ENCODE data around the gene ARL17B. TPM values are rescaled to one million over a fixed set of nuclear protein-coding genes. Genes with fewer than 3 reads are reported as not detected.
"Not testable (repeated sequence)": the region's sequence is repeated elsewhere in the genome, so short reads cannot be mapped to it uniquely, and the experiment has no call there.

The ARL17B gene
- total RNA-seq, 1 experiment from 2014 or later = 41.1 TPM

DNA sequence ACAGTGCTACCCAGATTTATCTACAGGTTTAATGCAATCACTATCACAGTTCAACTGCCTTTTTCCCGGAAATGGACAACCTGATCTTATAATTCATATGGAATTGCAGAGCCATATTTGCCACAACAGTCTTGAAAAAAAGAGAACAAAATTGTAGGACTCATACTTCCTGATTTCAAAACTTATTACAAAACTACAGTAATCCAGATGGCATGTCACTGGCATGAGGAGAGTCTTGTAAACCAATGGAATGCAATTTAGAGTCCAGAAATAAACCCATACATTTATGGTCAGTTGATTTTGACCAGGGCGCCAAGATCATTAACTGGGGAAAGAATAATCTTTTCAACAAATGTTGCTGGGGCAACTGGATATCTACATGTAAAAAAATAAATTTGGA lies 32.1 kb upstream of the ARL17B start:
- POLR2A ChIA-PET; H3K4me3 Mint-ChIP-seq (ENCODE audit: unreplicated experiment); H3K4me1 Mint-ChIP-seq (ENCODE audit: low read depth, unreplicated experiment); H3K36me3 ChIP-seq (ENCODE audit: control insufficient read depth, insufficient read depth, low read length); H3K27ac Mint-ChIP-seq (ENCODE audit: unreplicated experiment); H3K4me1 ChIP-seq; H3K27me3 ChIP-seq (replicated peaks; ENCODE audit: control insufficient read depth, insufficient read depth, low read length); CTCF ChIA-PET; H3K9me3 Mint-ChIP-seq (ENCODE audit: unreplicated experiment); H3K9me3 ChIP-seq; intact Hi-C loops (cut with micrococcal nuclease; ENCODE audit: unreplicated experiment); H3K4me3 ChIP-seq (ENCODE audit: low read depth, low read length); DNase-seq; H3K27me3 Mint-ChIP-seq (ENCODE audit: insufficient read depth, unreplicated experiment); H3K36me3 Mint-ChIP-seq (ENCODE audit: insufficient read depth, unreplicated experiment): not testable (repeated sequence)
- TSS peak; percentile 15 for BruUV-seq (replicated peaks)

DNA sequence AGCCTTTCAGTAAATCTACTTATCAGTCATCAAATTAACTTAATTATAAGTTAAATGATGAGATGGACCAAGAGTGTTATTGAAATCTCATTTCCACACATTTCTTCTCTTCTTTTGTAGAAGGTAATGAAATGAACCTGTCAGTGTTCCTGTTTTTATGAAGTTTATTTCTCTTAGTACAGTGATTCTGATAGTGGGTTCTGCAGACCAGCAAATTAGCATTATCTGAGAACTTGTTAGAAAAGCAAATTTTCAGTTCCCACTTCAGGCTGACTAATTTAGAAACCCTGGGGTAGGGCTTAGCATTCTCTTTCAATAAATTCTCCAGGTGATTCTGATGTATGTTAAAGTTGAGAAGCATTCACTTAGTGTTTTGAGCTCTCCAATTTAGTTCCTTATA lies 23.9 kb upstream of the ARL17B start:
- H3K4me1 Mint-ChIP-seq (ENCODE audit: low read depth, unreplicated experiment); H3K9me3 ChIP-seq; H3K36me3 Mint-ChIP-seq (ENCODE audit: insufficient read depth, unreplicated experiment); H3K9me3 Mint-ChIP-seq (ENCODE audit: unreplicated experiment); H3K4me3 ChIP-seq (ENCODE audit: low read depth, low read length); H3K4me3 Mint-ChIP-seq (ENCODE audit: unreplicated experiment); DNase-seq; BruUV-seq (replicated peaks); intact Hi-C loops (cut with micrococcal nuclease; ENCODE audit: unreplicated experiment); H3K36me3 ChIP-seq (ENCODE audit: control insufficient read depth, insufficient read depth, low read length); H3K27ac Mint-ChIP-seq (ENCODE audit: unreplicated experiment); CTCF ChIA-PET; H3K4me1 ChIP-seq; H3K27me3 Mint-ChIP-seq (ENCODE audit: insufficient read depth, unreplicated experiment); H3K27me3 ChIP-seq (replicated peaks; ENCODE audit: control insufficient read depth, insufficient read depth, low read length); POLR2A ChIA-PET: not testable (repeated sequence)

DNA sequence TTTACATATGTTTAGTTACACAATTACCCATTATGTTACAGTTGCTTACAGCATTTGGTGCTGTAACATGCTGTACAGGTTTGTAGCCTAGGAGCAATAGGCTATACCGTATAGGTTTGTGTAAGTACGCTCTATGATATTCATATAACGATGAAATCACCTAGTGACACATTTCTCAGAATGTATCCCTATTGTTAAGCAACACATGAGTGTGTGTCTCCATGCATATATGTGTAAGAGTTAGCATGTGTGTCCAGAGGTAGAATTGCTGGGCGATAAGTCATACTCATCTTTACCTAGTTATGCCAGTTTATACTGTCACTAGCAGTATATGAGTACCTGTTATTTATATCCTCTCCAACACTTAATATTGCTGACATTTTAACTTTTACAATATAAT lies 21.6 kb upstream of the ARL17B start:
- H3K9me3 Mint-ChIP-seq (ENCODE audit: unreplicated experiment); H3K4me3 ChIP-seq (ENCODE audit: low read depth, low read length); H3K27me3 ChIP-seq (replicated peaks; ENCODE audit: control insufficient read depth, insufficient read depth, low read length); POLR2A ChIA-PET; H3K9me3 ChIP-seq; H3K36me3 Mint-ChIP-seq (ENCODE audit: insufficient read depth, unreplicated experiment); intact Hi-C loops (cut with micrococcal nuclease; ENCODE audit: unreplicated experiment); CTCF ChIA-PET; H3K27ac Mint-ChIP-seq (ENCODE audit: unreplicated experiment); H3K27me3 Mint-ChIP-seq (ENCODE audit: insufficient read depth, unreplicated experiment); H3K36me3 ChIP-seq (ENCODE audit: control insufficient read depth, insufficient read depth, low read length); BruUV-seq (replicated peaks); H3K4me3 Mint-ChIP-seq (ENCODE audit: unreplicated experiment); H3K4me1 Mint-ChIP-seq (ENCODE audit: low read depth, unreplicated experiment); DNase-seq; H3K4me1 ChIP-seq: not testable (repeated sequence)

DNA sequence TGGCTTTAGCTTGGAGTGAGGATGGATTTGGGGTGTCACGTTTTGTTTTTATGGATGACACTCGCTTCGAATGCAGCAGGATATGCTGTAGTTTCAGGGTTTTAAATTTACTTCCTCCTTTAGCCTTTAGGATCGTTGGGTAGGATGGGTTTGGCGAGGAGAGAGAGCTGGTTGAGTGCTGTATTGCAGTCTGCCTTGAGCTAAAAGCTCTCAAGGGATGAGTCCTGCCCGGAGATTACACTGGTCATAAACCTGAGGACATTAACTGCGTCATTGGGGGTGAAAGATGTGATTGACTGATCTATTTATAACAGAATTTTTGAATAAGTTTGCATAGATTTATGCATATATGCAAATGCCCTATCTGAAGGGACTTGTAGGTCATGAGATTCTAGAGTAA lies 11.9 kb upstream of the ARL17B start:
- H3K9me3 Mint-ChIP-seq (ENCODE audit: unreplicated experiment); H3K27me3 ChIP-seq (replicated peaks; ENCODE audit: control insufficient read depth, insufficient read depth, low read length); CTCF ChIA-PET; H3K9me3 ChIP-seq; H3K27ac Mint-ChIP-seq (ENCODE audit: unreplicated experiment); H3K27me3 Mint-ChIP-seq (ENCODE audit: insufficient read depth, unreplicated experiment); BruUV-seq (replicated peaks); H3K4me1 ChIP-seq; DNase-seq; H3K4me1 Mint-ChIP-seq (ENCODE audit: low read depth, unreplicated experiment); H3K36me3 ChIP-seq (ENCODE audit: control insufficient read depth, insufficient read depth, low read length); H3K4me3 Mint-ChIP-seq (ENCODE audit: unreplicated experiment); POLR2A ChIA-PET; H3K36me3 Mint-ChIP-seq (ENCODE audit: insufficient read depth, unreplicated experiment); intact Hi-C loops (cut with micrococcal nuclease; ENCODE audit: unreplicated experiment); H3K4me3 ChIP-seq (ENCODE audit: low read depth, low read length): not testable (repeated sequence)

DNA sequence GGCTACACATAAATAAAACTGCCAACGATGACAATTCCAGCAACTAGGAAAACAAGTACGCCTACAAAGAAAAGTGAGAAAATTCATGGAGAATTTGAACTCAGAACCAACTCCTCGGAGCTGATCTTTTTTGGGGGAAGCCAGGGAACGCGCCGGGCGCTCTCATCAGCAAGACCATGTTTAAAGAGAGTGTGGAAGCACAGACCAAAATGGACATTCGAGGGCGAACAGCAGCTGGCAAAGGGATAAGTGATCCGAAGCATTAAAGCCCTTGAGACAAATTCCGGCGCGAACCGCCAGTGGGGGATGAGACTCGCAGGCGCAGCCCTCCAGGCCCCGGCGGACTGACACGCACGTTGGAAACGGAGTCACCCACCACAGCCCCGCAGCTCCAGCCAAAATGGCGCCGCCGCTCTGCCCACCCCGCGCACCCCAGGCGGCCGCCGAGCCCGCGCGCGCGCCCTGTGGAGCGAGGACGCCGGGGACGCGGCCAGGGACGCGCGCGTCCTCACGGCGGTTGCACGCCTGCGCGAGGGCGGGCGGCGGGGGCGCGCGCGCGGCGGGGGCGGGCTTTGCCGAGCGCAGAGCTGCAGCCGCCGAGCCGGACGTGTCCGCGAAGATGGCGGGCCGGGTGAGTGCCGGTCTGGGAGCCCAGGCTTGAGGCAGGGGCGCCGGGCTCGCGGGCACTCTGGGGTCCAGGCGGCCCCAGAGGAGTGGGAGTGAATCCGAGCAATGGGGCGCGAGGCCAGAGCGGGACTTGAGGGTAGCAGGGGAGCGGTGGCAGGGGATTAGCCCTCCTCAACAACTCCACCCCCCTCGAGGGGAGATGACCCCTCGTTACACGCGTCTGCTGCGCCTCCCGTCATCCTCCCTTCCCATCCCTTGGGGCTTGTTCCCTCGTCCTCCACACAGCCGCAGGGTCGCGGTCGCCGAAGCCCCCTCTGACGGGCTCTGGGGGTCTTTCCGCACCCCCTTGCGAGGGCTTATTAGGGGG lies 11.0 kb upstream of the ARL17B start:
- POLR2A ChIA-PET; H3K27me3 Mint-ChIP-seq (ENCODE audit: insufficient read depth, unreplicated experiment); CTCF ChIA-PET; intact Hi-C loops (cut with micrococcal nuclease; ENCODE audit: unreplicated experiment); H3K27ac Mint-ChIP-seq (ENCODE audit: unreplicated experiment); H3K4me1 Mint-ChIP-seq (ENCODE audit: low read depth, unreplicated experiment); DNase-seq; H3K27me3 ChIP-seq (replicated peaks; ENCODE audit: control insufficient read depth, insufficient read depth, low read length); H3K9me3 ChIP-seq; H3K36me3 Mint-ChIP-seq (ENCODE audit: insufficient read depth, unreplicated experiment); H3K9me3 Mint-ChIP-seq (ENCODE audit: unreplicated experiment); H3K36me3 ChIP-seq (ENCODE audit: control insufficient read depth, insufficient read depth, low read length); H3K4me3 Mint-ChIP-seq (ENCODE audit: unreplicated experiment); H3K4me3 ChIP-seq (ENCODE audit: low read depth, low read length); H3K4me1 ChIP-seq; BruUV-seq (replicated peaks): not testable (repeated sequence)

DNA sequence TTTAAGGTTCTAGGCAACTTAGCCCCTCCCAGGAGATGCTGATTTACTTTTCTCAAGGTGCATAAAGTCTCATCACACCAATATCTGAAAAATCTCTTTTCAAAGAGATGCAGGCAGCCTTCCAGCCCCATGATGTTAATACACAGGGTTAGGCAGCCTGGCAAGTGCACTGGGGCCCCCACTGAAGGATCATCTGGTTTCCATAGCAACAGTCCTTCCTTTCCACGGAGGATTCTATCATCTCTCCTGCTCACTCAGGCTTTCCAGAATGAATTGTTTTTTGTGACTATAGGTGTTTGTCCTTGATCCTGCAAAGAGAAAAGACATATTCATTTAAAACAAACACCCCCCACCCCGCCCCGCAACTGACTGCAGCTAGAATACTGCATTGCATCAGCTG lies 6.0 kb upstream of the ARL17B start:
- H3K27me3 Mint-ChIP-seq (ENCODE audit: insufficient read depth, unreplicated experiment); H3K4me1 ChIP-seq; H3K36me3 Mint-ChIP-seq (ENCODE audit: insufficient read depth, unreplicated experiment); H3K9me3 Mint-ChIP-seq (ENCODE audit: unreplicated experiment); H3K4me3 ChIP-seq (ENCODE audit: low read depth, low read length); POLR2A ChIA-PET; CTCF ChIA-PET; H3K36me3 ChIP-seq (ENCODE audit: control insufficient read depth, insufficient read depth, low read length); H3K27ac Mint-ChIP-seq (ENCODE audit: unreplicated experiment); intact Hi-C loops (cut with micrococcal nuclease; ENCODE audit: unreplicated experiment); DNase-seq; H3K27me3 ChIP-seq (replicated peaks; ENCODE audit: control insufficient read depth, insufficient read depth, low read length); H3K4me3 Mint-ChIP-seq (ENCODE audit: unreplicated experiment); H3K9me3 ChIP-seq; BruUV-seq (replicated peaks); H3K4me1 Mint-ChIP-seq (ENCODE audit: low read depth, unreplicated experiment): not testable (repeated sequence)

DNA sequence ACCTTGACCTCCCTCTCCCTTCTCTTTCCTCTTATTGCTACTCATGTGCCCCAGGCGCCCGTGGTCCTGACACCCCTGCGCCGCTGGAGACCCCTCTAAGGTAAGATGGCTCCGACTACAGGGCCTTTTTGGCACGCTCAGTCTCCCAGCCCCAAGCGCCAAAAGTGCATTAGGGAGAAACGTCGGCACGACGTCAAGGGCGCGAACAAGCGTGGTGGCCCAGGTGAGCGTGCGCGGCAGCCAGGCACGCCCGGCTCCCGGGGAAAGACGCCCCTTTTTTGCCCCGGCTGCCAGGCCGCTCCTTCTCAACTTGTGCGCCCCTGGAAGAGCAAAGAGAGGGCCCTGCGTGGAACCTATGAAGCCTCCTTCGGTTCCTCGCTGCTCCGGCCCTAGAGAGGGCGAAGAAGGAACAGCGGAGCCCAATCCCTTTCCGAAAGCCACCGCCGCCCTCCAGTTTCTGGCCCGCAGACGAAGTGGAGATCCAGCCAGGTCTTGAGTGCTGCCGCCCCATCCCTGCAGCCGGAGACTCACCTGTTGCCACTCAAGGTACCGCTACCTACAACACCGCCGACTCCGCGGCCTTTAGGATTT lies 326 bp downstream of the ARL17B start:
- intact Hi-C loops (cut with micrococcal nuclease; ENCODE audit: unreplicated experiment); H3K4me3 Mint-ChIP-seq (ENCODE audit: unreplicated experiment); H3K36me3 Mint-ChIP-seq (ENCODE audit: insufficient read depth, unreplicated experiment); H3K27ac Mint-ChIP-seq (ENCODE audit: unreplicated experiment); CTCF ChIA-PET; H3K4me1 Mint-ChIP-seq (ENCODE audit: low read depth, unreplicated experiment); DNase-seq; H3K4me1 ChIP-seq; H3K4me3 ChIP-seq (ENCODE audit: low read depth, low read length); H3K9me3 ChIP-seq; H3K36me3 ChIP-seq (ENCODE audit: control insufficient read depth, insufficient read depth, low read length); H3K27me3 ChIP-seq (replicated peaks; ENCODE audit: control insufficient read depth, insufficient read depth, low read length); POLR2A ChIA-PET; H3K9me3 Mint-ChIP-seq (ENCODE audit: unreplicated experiment); H3K27me3 Mint-ChIP-seq (ENCODE audit: insufficient read depth, unreplicated experiment); BruUV-seq (replicated peaks): not testable (repeated sequence)
